NCI-H1417 treated with DMSO at 0.1 percent for 48 hours (cell line): ENCODE measurements around the gene DUS1L.

Experiments
- DNase-seq: peaks from one replicate; lab custom pipeline; 2025; lab: John Stamatoyannopoulos, UW

DUS1L gene

DNA sequence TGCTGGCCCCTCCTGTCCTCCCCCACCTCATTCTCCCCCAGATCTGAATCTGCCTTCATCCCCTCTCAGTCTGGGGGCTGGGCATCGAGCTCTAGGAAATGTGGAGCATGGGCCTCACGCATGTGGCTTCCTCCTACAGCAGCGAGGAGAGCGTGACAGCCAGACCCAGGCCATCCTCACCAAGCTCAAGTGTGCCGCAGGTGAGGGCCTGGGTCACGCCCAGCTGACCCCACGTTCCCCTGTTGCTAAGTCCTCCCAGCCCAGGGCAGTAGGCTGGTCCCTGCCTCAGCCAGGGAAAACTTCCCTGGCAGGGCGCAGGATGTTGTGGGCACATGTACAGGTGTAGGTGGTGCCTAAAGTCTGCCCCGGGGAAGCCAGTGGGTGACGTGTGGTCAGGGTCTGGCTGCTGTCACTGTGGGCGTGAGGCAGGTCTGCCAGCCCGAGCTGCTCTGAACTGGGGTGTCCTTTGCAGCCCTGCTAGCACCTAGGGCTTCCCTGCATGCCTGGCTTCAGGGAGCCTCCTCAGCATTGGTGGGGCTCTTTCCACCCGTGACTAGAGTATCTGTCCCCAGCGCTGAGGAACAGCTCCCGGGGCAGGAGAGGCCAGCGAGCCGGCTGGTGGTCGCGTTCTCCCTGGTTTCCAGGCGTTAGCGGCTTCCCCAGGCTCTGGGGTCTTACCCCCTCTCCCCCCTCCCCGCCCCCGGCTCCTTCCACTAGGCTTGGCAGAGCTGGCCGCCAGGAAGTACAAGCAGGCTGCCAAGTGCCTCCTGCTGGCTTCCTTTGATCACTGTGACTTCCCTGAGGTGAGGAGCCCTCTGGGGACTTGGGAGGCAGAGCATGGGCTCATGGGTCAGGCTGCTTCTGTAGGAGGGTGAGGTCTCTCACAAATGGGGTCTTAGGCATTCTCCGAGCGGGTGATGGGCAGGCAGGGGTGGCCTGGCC is 10.3 kb downstream of the DUS1L start:
- no peak for DNase-seq

DNA sequence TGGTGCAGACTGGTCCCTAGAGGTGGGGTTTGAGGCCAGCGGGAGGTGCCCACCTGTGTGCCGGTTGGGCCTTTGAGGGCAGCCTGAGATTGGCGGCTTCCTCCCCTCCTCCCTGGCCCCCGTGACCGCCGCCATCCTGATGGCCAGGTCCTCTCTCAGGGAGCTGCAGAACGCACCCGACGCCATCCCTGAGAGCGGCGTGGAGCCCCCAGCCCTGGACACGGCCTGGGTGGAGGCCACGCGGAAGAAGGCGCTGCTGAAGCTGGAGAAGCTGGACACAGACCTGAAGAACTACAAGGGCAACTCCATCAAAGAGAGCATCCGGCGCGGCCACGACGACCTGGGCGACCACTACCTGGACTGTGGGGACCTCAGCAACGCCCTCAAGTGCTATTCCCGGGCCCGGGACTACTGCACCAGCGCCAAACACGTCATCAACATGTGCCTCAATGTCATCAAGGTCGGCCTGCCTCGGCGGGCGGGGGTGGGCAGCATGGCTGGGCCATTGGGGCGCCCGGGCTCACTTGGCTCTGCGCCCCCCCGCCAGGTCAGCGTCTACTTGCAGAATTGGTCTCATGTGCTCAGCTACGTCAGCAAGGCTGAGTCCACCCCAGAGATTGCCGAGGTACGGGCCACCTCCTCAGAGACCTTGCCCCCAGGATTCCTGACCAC is 11.1 kb downstream of the DUS1L start:
- DNase-seq: no peak

DNA sequence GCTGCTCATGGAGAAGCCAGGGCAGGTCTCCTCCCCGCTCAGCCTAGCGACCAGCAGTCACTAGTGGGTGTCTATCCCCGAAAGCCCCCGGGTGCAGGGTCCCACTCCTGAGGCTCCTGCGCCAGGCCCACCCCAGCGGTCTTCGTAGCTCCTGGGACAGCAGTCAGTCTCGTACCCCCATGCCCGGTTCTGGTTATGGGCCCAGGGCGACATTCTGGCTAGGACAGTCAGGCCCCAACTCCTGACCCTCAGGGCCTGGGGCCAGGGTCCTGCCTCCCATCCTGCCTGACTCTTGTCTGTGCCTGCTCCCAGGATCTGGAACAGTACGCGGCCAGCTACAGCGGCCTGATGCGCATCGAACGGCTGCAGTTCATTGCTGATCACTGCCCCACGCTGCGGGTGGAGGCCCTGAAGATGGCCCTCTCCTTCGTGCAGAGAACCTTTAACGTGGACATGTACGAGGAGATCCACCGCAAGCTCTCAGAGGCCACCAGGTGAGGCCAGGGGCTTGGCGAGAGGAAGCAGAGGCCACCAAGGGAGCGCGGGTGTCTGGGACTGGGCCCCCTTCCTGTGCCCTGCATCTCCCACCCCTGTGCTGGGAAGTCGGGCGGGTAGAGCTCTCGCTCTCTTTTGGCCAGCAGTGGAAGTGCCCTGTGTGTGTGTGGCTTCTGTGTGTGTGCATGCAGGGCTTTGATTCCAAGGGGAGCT is 11.9 kb downstream of the DUS1L start:
- no peak for DNase-seq

DNA sequence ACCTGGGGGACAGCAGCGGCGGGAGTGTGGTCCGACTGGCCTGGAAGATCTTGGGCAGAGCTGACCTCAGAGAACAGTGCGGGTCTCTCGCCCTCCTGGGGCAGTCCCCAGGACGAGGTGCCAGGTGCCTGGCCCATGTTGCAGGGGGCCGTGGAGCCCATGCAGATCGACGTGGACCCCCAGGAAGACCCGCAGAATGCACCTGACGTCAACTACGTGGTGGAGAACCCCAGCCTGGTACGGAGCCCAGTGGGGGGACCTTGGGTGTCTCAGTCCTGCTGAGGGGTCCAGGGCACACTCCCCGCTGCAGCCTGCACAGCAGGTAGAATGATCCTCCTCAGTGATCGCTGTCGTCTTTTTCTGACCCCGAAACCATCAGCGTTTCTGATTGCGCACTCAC is 12.5 kb downstream of the DUS1L start:
- no peak for DNase-seq

DNA sequence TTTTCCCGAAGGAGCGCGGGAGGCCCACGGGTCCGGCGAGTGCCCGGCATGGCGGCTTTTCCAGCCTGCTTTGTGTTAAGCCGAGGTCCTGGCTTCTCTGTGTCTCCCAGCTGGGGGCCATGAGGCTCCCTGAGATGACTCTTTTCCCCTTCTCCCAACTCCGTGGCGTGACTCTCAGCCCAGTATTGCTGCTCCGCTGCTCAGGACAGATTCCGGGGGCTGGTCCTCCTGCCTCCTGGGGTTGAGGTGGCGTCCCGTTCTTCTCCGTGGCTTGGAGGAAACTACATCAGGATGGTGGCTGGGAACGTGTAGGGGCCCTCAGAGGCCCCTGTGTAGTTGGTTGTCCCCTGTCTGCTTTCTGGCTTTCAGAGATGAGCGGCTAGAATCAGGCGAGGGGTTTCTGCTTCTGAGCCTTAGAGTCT is 13.0 kb downstream of the DUS1L start:
- DNase-seq: no peak

DNA sequence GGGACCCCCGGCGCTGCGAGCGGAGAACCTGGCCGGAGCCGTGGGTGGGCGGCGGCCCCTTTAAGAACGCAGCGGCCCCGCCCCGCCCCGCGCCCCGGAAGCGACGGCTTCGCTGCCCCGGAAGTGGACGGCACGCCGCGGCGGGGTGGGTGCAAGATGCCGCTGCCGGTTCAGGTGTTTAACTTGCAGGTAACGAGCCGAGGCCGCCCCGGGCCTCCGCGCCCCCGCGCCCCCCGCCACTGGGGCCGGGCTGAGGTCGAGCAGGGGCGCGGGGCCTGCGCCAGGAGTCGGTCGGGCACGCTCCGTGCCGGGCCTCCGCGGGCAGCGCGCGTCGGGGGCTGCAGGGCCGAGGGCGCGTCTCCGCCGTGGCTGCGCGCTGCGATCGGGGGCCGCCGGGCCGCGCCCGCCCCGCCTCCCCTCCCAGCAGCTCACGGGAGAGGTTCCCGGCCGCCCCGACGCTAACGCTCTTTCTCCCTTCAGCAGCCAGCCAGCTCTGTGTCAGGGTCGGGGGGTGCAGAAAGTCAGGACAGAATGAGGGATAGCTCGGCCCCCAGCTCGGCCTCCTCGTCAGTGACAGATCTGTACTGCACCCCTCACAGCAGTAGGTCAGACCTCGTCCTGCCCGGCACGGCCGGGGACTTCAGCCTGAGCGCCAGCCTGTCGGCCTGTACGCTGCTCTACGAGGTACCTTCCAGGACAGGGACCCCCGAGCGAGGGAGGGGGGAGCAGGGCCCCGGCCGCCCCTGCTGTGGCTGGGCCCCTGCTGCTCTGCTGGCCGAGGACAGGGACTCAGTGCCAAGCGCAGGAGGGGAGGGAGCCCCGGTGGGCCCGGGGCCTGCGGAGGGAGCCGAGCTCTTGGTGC is 13.6 kb downstream of the DUS1L start, which contains the start of the genes GPS1 and RFNG:
GPS1 (plus strand) TSS at position 123 of the 862 bp plus-strand sequence; CDS start at position 157, 34 bp downstream.
RFNG (minus strand) TSS at position 36 of the 862 bp plus-strand sequence. CDS start 45 bp downstream, outside the sequence.
- DNase-seq: no peak

DNA sequence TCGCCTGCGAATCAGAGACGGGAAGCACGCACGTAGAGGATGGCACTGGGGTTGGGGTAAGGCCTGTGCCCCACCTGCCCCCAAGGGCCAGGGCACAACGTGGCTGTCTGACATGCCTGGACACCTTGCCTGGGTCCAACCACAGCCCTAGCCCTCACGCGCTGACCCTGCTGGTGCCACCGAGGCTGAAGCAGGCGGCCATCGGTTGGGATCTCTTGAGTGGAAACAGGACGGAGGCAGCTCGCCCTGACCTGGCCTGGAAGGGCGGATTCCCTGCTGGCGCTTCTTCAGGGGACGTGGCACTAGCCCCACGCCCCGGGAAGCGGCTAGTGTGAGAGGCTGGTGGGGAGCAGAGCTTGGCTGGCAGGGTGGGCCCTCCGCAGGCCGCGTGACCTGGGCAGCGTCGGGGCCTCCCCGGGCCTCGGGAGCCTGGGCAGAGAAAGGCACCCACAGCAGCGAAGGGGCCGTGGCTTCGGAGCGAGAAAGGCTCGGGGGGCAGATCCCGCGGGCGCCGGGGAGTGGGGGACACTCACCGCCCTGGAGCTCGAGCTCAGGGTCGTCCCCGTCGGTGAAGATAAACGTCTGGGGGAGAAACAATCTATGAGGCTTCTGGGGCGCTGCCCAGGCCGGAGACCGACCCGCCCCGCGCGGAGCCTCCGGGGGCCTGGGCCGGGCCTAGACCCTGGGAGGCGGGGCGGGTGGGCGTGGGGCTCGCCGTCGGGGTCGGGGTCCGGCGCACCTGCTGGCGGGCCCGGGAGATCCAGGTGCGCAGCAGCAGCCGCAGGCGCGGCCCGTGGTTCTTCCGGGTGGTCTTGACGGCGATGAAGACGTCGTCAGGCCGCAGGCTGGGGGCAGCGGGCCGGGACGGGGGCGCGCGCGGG is 14.6 kb downstream of the DUS1L start:
- DNase-seq: no peak

DNA sequence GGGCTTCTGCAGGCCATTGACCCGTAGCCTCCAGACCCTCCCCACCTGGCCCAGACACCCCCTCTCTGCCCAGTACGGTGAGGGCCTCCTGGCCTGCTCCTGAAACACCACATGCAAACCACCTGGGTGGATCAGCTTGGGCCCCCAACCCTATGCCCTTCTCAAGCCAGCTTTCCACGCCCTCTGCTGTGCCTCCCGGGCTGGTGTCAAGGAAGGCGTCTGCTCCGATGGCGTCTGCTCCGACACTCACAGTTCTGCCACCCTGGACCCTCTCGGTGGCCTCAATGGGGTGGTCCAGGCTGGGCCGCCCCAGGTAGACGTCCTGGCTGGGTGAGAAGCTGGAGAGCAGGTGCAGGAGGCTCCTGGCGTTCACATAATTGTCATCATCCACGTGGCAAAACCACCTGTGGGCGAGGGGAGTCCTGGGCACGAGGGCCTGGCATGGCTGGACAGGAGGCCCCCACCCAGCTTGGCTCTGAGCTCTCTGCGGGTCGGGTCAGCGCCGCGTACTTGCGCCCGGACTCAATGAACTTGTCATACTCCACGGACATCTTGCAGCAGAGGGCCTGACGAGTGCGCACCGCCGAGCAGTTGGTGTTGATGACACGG is 15.3 kb downstream of the DUS1L start:
- DNase-seq: no peak

DNA sequence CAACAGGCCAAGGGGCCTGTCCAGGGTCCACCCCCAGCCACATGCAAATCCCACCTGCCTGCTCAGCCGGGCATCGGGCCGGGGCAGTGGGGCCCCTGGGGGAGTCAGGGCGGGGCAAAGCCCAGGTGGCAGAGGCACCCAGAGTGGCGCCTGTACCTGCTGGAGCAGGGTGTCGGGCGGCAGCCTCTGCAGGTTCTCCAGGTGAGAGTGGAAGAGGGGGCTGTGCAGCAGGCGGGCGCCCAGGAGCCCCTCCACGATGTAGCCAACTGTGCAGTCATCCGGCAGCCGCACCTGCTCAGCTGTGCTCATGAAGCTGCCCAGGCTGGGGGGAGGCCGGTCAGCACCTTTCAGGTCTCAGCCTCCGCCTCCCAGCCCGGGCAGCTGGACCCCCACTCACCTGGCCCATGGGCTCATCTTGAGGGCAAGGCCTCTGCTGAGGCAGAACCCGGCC is 16.1 kb downstream of the DUS1L start:
- DNase-seq: no peak

DNA sequence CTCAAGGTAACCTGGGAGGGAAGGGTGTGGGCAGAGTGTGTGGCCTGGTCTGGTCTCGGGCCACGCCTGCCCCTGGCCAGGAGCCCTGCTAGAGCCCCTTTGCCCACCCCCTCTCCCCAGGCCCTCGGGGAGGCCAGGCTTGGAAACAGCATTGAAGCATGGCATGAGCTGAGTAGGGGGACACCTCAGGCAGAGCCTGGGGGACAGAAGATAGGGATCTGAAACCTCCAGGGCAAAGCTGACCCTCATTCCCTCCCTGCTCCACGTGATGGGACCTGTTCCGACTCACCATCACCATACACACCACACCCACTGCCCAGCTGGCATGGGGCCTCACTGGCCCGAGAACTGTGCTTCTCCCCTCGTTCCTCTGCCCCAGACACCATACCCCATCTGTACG is 16.5 kb downstream of the DUS1L start:
- DNase-seq: no peak

DNA sequence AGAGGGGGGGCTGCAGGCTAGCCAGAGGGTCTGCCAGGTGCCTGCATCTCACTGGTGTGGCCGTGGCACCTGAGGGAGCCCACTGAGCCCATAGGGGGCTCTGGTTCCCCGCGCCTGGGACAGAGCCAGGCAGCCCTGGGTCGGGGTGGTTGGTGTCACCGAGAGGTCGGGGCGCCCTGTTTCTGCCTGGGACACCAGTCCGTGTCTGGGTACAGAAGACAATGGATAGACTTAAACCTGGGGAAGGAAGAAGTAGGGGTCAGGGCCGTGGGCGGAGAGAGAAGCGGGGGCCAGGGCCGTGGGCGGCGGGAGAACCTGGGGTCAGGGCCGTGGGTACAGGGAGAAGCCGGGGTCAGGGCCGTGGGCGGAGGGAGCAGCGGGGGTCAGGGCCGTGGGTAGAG is 17.0 kb downstream of the DUS1L start:
- no peak for DNase-seq

DNA sequence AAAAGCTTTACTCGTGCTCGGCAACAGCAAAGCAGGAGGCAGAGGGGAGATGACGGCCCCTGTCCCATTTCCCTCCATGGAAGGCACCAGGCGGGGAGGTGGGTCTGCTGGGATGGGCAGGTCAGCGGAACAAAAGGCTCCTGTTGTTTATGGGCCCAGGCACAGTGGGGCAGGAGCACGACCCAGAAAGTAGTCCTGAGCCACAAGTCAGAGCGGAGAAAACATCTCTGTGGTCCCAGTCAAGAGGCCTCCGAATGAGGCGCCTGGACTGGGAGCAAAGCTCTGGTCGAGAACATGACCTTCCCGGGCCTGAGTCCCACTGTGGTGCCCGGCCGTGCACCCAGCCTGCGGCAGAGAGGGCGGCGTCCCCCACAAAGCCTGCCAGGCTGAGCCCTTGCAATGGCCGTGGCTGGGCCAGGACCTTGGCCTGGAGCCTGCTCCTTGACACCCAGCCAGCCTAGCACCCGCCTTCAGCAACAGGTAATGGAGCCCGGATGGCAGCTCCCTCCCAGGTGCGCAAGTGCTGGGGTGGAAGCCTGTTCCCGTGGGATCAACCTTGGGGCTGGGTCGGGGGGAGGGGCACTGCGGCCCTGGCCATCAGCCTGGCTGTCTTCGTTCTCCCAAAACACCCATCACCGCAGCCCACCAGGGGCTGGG is 17.6 kb downstream of the DUS1L start:
- DNase-seq: no peak

DNA sequence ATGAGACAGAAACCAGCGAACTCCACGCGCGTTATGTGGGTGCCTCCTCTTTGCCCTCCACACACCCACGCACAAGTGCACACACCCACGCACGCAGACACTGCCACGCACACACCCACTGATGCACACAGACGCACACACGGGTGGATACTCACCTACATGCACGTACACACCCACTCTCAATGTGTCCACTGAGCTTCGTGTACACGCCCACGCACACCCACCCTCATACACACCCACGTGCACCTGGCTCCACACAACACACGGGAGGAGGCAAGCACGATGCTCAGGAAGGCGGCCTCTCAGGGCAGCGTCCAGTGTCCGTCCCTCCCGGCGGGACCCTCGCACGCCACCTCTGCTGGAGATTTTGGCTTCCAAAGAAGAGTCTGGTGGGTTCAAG is 18.2 kb downstream of the DUS1L start:
- no peak for DNase-seq

DNA sequence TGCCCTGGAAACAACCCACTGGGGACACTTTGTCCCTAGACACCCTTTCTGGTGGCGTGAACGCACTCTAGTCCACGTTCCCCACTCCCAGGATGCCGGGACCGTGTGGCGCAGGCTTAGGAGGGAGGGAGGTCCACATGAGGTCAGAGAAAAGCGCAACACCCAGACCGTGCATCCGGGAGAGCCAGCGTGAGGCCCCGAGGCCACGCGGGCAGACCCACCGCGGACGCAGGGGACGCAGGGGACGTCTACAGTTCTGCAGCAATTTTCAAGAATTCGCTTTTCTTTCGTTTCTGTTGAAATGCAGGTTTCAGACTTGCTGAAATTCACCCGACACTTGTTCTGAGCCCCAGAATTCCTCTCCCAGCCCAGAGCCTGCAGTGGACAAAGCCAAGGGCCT is 18.7 kb downstream of the DUS1L start:
- DNase-seq: no peak

DNA sequence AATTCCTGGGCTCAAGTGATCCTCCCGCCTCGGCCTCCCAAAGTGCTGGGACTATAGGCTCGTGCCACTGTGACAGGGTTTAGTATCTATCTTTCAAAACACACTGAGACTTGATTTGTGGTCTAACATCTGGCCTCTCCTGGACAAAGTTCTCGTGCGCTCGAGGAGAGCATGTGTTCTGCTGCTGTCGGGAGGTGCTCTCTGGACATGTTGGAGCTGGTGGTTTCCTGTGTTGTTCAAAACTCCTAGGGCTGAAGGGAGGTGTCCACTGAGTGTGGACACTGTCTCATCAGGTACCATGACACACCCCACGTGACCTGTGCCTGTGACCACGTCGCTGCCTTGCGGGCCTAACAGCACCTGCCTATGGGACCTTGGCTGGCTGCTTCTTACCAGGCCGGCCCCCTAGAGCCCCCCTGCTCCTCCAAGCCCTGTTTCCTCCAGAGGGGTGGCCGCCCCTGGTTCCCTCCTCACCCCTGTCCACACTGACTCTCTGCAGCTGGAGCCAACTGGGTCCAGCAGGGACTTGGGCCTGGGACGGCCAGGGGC is 19.6 kb downstream of the DUS1L start:
- no peak for DNase-seq

DNA sequence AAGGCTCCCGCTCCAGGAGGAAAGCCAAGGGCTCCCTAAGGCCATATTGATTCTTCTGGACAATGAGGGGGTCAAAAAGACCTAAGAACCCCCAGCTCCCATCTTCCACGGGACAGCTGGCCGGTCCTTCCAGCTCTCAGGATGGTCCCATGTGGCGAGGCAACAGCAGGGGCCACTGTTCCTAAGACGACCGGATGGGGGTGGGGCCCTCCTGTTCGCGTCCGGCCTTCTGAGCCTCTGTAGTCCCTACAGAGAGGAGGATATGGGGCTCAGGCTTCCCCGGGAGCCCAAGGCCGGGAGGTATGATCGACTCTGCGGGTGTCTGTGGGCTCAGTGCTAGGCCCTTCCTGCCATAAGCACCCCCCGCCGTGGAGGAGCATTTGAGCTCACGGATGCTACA is 22.1 kb downstream of the DUS1L start:
- DNase-seq: no peak

DNA sequence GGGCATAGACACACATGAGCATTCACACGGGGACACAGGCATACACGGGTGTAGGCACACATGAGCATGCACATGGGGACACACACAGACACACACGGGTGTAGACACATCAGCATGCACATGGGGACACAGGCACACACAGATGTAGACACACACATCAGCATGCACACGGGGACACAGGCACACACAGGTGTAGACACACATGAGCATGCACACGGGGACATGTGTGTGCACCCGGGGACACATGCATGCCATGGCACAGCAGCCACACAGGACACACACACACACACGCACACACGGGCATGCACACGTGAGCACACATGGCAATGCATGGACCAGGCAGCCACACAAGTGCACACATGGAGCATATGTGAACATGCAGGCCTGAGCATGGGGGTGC is 23.0 kb downstream of the DUS1L start:
- DNase-seq: no peak

DNA sequence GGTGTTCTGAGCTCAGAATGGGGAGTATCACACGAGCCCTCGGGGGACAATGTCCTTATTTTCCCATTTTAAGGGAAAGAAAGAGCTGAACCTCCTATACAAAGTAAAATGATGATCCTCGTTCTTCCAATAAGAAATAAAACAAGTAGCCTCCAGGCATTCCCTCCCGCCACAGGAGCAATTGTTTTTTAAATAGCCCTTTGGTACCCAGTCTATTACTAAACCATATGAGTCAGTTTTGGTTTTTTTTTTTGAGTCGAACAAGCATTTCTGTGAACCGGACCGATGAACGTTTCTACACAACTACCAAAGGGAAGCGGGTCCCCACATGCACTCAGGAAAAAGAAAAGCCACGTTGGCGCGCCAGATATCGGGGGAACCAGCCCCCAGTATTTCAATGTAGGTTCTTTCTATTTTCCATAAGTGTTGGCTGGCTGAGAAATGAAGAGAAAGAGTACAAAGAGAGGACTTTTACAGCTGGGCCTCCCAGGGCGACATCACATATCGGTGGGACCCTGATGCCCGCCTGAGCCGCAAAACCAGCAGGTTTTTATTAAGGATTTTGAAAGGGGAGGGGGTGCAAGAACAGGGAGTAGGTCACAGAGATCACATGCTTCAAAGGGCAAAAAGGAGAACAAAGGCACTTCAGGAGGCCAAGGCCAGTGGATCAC is 24.3 kb downstream of the DUS1L start:
- no peak for DNase-seq
